ENCODE results near the gene FLT3.

FLT3 gene

DNA sequence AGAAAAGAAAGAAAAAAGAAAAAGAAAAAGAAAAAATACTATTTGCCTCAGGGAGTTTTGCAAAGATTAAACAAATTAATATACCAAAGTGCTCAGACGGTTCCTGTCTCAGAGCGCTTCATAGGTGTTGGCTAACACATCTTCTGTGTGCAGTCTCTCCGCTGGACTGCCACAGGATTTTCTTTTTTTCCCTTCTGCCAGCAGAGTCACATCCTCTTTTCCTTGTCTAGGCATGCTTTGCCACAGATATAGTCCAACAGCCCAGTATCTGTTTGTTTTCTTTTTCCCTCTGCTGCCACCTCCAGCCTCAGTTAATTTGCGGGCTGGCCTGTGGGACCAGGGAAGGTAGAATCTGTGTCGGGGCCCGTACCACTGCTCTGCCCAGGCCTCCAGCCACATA lies 108.5 kb downstream of the FLT3 start:
- H3K27me3 Mint-ChIP-seq (ENCODE audit: low read depth, poor library complexity): peaks cover 22% of the 10 kb centered on the region
- no peak overlapping the region for H3K27ac Mint-ChIP-seq
- H3K9me3 Mint-ChIP-seq: no peaks in the 10 kb centered on the region
- DNase-seq: no peak
- peaks cover 17% of the 10 kb centered on the region for H3K4me1 Mint-ChIP-seq
- no peak overlapping the region for H3K4me3 Mint-ChIP-seq
- no peaks in the 10 kb centered on the region for H3K36me3 Mint-ChIP-seq (ENCODE audit: low read depth)
- TF ChIP-seq, protein P1, sequence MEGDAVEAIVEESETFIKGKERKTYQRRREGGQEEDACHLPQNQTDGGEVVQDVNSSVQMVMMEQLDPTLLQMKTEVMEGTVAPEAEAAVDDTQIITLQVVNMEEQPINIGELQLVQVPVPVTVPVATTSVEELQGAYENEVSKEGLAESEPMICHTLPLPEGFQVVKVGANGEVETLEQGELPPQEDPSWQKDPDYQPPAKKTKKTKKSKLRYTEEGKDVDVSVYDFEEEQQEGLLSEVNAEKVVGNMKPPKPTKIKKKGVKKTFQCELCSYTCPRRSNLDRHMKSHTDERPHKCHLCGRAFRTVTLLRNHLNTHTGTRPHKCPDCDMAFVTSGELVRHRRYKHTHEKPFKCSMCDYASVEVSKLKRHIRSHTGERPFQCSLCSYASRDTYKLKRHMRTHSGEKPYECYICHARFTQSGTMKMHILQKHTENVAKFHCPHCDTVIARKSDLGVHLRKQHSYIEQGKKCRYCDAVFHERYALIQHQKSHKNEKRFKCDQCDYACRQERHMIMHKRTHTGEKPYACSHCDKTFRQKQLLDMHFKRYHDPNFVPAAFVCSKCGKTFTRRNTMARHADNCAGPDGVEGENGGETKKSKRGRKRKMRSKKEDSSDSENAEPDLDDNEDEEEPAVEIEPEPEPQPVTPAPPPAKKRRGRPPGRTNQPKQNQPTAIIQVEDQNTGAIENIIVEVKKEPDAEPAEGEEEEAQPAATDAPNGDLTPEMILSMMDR (IDR thresholded peaks at IDR 0.05): no peak

DNA sequence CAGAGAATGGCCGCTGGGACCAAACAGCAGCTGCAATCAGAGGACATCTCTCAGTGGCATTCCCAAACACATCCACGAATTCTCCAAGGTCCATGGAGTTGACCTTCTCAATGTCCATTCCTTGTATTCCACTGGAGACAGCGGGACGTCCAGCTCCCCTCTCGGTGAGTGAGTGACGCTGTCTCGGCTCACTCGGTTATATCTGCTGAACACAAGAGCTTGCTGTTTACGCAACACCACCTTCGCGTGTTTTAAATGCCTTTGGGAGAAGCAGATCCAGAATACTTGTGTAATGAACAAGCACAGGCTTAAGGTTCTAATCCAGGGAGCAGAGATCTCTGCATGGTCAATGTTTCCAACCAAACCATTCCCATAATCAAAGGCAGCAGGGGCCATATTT lies 111.9 kb downstream of the FLT3 start, which contains the start of gene URAD:
Gene URAD, minus strand, starts transcription at position 174 of the 400 bp plus-strand sequence. Its CDS starts 56 bp downstream, at position 118.
- TF ChIP-seq, protein P1 (IDR thresholded peaks at IDR 0.05): no peak
- no peaks in the 10 kb centered on the region for H3K36me3 Mint-ChIP-seq (ENCODE audit: low read depth)
- H3K4me3 Mint-ChIP-seq: no peak within 1 kb of the TSS
- peaks cover 16% of the 10 kb centered on the region for H3K27me3 Mint-ChIP-seq (ENCODE audit: low read depth, poor library complexity)
- H3K9me3 Mint-ChIP-seq: no peaks in the 10 kb centered on the region
- DNase-seq: no peak
- peak within 1 kb of the TSS; percentile 33 for H3K27ac Mint-ChIP-seq
- H3K4me1 Mint-ChIP-seq: peaks cover 26% of the 10 kb centered on the region

DNA sequence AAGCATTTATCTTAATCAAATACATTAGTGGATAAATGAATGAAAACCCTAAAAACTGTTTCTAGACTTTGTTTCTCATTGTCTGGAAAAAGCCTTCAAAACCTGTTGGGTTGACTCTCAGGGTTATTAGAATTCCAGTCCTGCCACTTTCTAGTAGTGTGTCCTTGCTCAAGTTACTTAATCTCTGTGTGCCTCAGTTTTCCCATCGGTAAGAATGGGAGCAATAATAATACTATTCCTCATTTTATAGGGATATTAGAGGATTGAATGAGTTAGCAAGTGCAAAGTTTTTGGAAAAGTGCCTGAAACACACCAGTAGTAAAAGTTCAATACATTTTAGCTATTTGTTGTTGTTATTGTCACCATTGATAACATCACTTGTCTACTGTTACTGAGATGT lies 114.8 kb downstream of the FLT3 start:
- Mint-ChIP-seq H3K9me3 (no peaks in the 10 kb centered on the region), H3K27ac (no peak overlapping the region), H3K4me3 (no peak overlapping the region), H3K27me3 (ENCODE audit: low read depth, poor library complexity) (peaks cover 40% of the 10 kb centered on the region), H3K36me3 (ENCODE audit: low read depth) (no peaks in the 10 kb centered on the region), H3K4me1 (peaks cover 21% of the 10 kb centered on the region)
- DNase-seq: no peak
- TF ChIP-seq, protein P1 (IDR thresholded peaks at IDR 0.05): no peak

DNA sequence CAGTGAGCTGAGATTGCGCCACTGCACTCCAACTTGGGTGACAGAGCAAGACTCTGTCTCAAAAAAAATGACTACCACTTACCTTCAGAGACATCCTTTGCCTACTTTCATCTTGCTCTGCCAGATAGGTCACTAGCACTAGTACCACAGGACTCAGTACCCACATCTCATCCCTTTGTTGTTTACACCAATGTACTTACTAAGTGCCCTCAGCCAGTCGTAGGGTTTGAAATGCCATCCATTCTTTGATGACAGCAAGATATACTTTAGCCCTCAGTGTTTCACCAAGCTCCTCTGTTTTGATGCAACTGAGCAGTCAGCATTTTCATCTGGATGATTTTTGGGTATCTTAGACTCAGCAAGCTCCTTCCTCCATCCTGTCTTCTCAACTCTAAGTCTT lies 118.0 kb downstream of the FLT3 start:
- Mint-ChIP-seq H3K36me3 (ENCODE audit: low read depth) (no peaks in the 10 kb centered on the region), H3K4me1 (peaks cover 45% of the 10 kb centered on the region), H3K27me3 (ENCODE audit: low read depth, poor library complexity) (peaks cover 52% of the 10 kb centered on the region), H3K9me3 (no peaks in the 10 kb centered on the region), H3K27ac (no peak overlapping the region), H3K4me3 (no peak overlapping the region)
- TF ChIP-seq, protein P1 (IDR thresholded peaks at IDR 0.05): no peak
- DNase-seq: no peak

DNA sequence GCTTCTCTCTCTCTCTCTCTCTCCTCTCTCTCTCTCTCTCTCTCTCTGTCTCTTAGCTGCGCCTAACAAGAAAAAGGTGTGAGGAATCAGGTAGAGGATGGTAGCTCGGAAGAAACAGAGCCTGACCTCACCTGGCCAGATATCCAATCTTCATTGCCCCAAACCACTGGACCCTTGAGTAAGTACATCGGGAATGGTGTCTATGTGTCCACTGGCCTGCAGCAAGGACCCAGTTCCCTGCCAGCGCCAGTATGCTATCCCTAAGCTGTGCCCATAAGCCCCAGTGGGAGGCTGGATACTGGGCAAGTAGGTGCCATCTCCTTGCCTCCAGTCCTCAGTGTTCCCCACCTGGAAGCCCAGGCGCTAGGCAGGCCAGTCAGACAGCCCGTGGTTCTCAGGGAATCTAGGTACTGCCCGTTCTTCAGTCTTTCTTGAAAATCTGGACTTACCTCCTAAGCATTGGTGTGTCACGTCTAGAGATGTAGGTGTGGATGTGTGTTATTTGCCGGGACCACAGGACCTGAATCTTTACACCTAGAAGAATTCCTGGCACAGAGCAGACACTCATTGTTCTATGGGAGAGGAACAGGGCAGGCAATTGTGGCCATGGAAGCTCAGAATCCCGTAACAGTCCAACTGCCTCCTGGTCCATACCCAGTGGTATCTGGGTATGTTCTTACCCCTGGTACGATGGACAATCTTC lies 119.2 kb downstream of the FLT3 start:
- peaks cover 44% of the 10 kb centered on the region for H3K4me1 Mint-ChIP-seq
- TF ChIP-seq, protein P1 (IDR thresholded peaks at IDR 0.05): no peak
- no peaks in the 10 kb centered on the region for H3K36me3 Mint-ChIP-seq (ENCODE audit: low read depth)
- DNase-seq: no peak
- H3K27me3 Mint-ChIP-seq (ENCODE audit: low read depth, poor library complexity): peaks cover 51% of the 10 kb centered on the region
- no peaks in the 10 kb centered on the region for H3K9me3 Mint-ChIP-seq
- no peak overlapping the region for H3K27ac Mint-ChIP-seq
- H3K4me3 Mint-ChIP-seq: peak overlapping the region; percentile 79

Data from nephron progenitor cell (in vitro differentiated cells).